Heart left ventricle (tissue), 16 donors: ENCODE measurements around the gene CTSH. TPM values are rescaled to one million over a fixed set of nuclear protein-coding genes. Genes with fewer than 3 reads are reported as not detected.
"Not testable (repeated sequence)": the region's sequence is repeated elsewhere in the genome, so short reads cannot be mapped to it uniquely, and the experiment has no call there.

Experiments used
- ATAC-seq, 4 donors: fragments of 200-7000 bp; cut with Tn5 transposase; one replicate each; pipeline ENCODE4 v1.9.1; 2020 to 2022; ENCODE audit warnings: moderate library complexity in 4 of 4, mild to moderate bottlenecking in 3 of 4, moderate number of reproducible peaks in 1 of 4
- DNase-seq, 5 donors: peaks; one replicate each; pipeline ENCODE4 v3.0.0-alpha.2; 2020
- H3K27ac ChIP-seq, 12 donors: fragments of 200-600 bp; sonication (generic) in 4 of 12; one replicate each; pipeline versions ENCODE4 v1.5.0 to v1.8.0; 2016 to 2022; ENCODE audit warnings: mild to moderate bottlenecking in 2 of 12
- H3K27me3 ChIP-seq, 9 donors: fragments of 200-600 bp; sonication (generic) in 2 of 9; one replicate each; pipeline versions ENCODE4 v1.5.1 to v1.8.0; 2016 to 2022; ENCODE audit warnings: mild to moderate bottlenecking in 3 of 9
- H3K36me3 ChIP-seq, 9 donors: fragments of 200-600 bp; sonication (generic) in 2 of 9; one replicate each; pipeline versions ENCODE4 v1.5.0 to v1.8.0; 2018 to 2022; ENCODE audit warnings: mild to moderate bottlenecking in 2 of 9
- H3K4me1 ChIP-seq, 12 donors: fragments of 200-600 bp; sonication (generic) in 4 of 12; one replicate each; pipeline versions ENCODE4 v1.5.0 to v1.8.0; 2016 to 2022; ENCODE audit warnings: mild to moderate bottlenecking in 3 of 12
- H3K4me3 ChIP-seq, 12 donors: fragments of 200-600 bp; sonication (generic) in 4 of 12; one replicate each; pipeline versions ENCODE4 v1.5.0 to v1.8.0; 2017 to 2022; ENCODE audit warnings: mild to moderate bottlenecking in 9 of 12, moderate library complexity in 4 of 12
- H3K9me3 ChIP-seq, 12 donors: fragments of 200-600 bp; sonication (generic) in 4 of 12; one replicate each; pipeline versions ENCODE4 v1.5.0 to v1.8.0; 2016 to 2022; ENCODE audit warnings: mild to moderate bottlenecking in 1 of 12
- CTCF ChIP-seq, 12 donors: fragments of 200-600 bp; sonication (generic) in 4 of 12; IDR thresholded peaks; one replicate each; pipeline versions ENCODE4 v1.5.0 to v1.8.0; 2018 to 2022; ENCODE audit warnings: antibody characterized with exemption in 12 of 12, mild to moderate bottlenecking in 5 of 12
- POLR2A ChIP-seq, 2 donors: fragments of 450-650 bp; IDR thresholded peaks; one replicate each; pipeline ENCODE4 v1.6.1; 2017; ENCODE audit warnings: antibody characterized with exemption in 2 of 2, mild to moderate bottlenecking in 2 of 2, moderate library complexity in 2 of 2
- WGBS, 4 donors: extraction: QIAGEN DNeasy Blood & Tissue Kit in 2 of 4; methylation state at CpG; one replicate each; pipeline versions ENCODE4 v1.1.5 to v1.1.7; 2013 to 2018; 5-methylcytosine and 5-hydroxymethylcytosine counted together
- intact Hi-C, 10 donors: fragments of 100-400 bp; cut with DNase I; formaldehyde crosslinking; loops; one replicate each; pipeline versions ENCODE4 v1.11.1 to v1.14.2; 2022
- polyA plus RNA-seq, 2 donors: library from polyadenylated mRNA; stranded (reverse); fragments of 200-250 nt; gene quantifications; one replicate each; pipeline ENCODE4 v1.2.3, GENCODE V29; 2013
- total RNA-seq, 9 donors: library from RNA; depleted of rRNA in 2 of 9; stranded (reverse); fragments of >200 nt in 2 of 9; fragmentation: NEBNext Ultra II Directional in 3 of 9; extraction: Animal tissue kit (Norgen Biotek cat#: 25700) in 3 of 9; gene quantifications; one replicate each; pipeline versions ENCODE4 v1.1.0 to v1.2.4, GENCODE V29; 2016 to 2023
- donor health status: ischemic (EF 13 %, LVEDD 7.1; RV severe dilation, severe dysfunction).
- donor health status: healthy with polysubstance abuse.
- donor health status: DM: no; HTN: yes; CAD: no.
- donor health status: DM: no; HTN: no; CAD: no.
- donor health status: ischemic (EF 25% LVEDD 6.9; RV normal size, moderate dysfunction).
- donor health status: ischemic (EF 25% LVEDD 5.7; RV mildly dilated, moderate dysfunction).
- donor health status: healthy.
- donor health status: DM: yes; HTN: yes; CAD: no.
- donor health status: ischemic (EF 35%, LVEDD 5.7; RV mildly dilated, moderate dysfunction).
- donor health status: nonischemic (EF 11% LVEDD 7.7; RV severe dilation, severe dysfunction).
- donor health status: DM: yes; HTN: yes; CAD: no.
- donor health status: PGD.
- donor health status: ischemic (EF 29% LVEDD 5.4; RV normal size, mild dysfunction).
- donor health status: nonischemic (EF 23%, LVEDD 6.1; RV moderate dilation, normal function).

The CTSH gene
- total and polyA plus RNA-seq, 11 donors: 27.8 to 165 (median 82.4) TPM

- Histone ChIP-seq H3K4me1 (peaks cover 3 to 47% (median 38%) of the 10 kb centered on the region in 12 donors), H3K27ac (peak overlapping the region; percentile 96 to 100 (median 100)), H3K36me3 (peaks cover 0 to 2% (median 0%) of the 10 kb centered on the region in 9 donors), H3K27me3 (no peaks in the 10 kb centered on the region), H3K9me3 (no peaks in the 10 kb centered on the region), H3K4me3 (peak overlapping the region; percentile 61 to 100 (median 95))
- intact Hi-C loops: loop anchor here in 5 of 10 donors (5.0 to 10.0 kb wide), 5 partner anchors 48 to 118 kb away; partner anchors contain the start of gene ADAMTS7 (in 3 of the 5)
- WGBS, 4 donors: 0 to 1% (median 1%) methylated on average over 57 to 75 of the region's 75 CpGs
- TF ChIP-seq CTCF (IDR thresholded peaks at IDR 0.05) (peak; percentile 7 to 61 (median 42)), POLR2A (IDR thresholded peaks at IDR 0.05) (peak; percentile 67 to 84)
- peak; percentile 85 to 91 (median 89) for DNase-seq
- peak; percentile 57 to 78 (median 76) for ATAC-seq
These were observed 71.7 kb downstream of the CTSH start for GRCh38 chr15:78872972-78873792.

GRCh38 chr15:78872155-78872971, 72.5 kb downstream of the CTSH start, which contains the start of gene MORF4L1:
TSS of gene MORF4L1 (plus strand) at chr15:78872890. CDS start at chr15:78873018, 128 bp downstream.
- Histone ChIP-seq H3K27ac (peak within 1 kb of the TSS; percentile 96 to 100 (median 100)), H3K36me3 (no peaks in the 10 kb centered on the region), H3K9me3 (no peaks in the 10 kb centered on the region), H3K4me3 (peak within 1 kb of the TSS; percentile 61 to 100 (median 95)), H3K4me1 (peaks cover 0 to 39% (median 30%) of the 10 kb centered on the region in 12 donors), H3K27me3 (no peaks in the 10 kb centered on the region)
- ATAC-seq: peak; percentile 92 to 96 (median 94)
- DNase-seq: peak; percentile 96 to 99 (median 97)
- 6 to 11% (median 9%) methylated on average over 25 to 52 of the region's 52 CpGs for WGBS, 4 donors
- intact Hi-C loops: loop anchor here in 5 of 10 donors (5.0 to 10.0 kb wide), 5 partner anchors 48 to 118 kb away; partner anchors contain the start of gene ADAMTS7 (in 3 of the 5)
- TF ChIP-seq POLR2A (IDR thresholded peaks at IDR 0.05): no peak

DNA sequence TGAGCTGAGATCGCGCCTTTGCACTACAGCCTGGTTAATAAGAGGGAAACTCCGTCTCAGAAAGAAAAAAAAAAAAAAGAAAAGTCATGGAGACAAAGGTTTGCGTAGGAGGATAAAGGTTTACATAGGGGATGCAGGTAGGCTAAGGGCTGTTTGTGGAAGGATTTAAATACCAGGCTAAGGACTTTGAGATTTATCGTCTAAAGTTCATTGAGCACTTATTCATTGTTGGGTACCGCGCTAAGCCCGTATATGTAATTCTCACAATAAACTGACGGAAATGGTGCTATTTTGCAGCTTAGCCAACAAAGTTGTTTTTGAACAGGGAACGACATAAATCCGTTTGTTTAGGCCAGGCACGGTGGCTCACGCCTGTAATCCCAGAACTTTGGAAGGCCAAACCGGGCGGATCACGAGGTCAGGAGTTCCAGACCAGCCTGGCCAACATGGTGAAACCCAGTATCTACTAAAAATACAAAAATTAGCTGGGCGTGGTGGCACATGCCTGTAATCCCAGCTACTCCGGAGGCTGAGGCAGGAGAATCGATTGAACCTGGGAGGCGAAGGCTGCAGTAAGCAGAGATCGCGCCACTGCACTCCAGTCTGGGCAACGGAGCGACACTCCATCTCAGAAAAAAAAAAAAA, 73.2 kb downstream of the CTSH start:
- 88 to 92% (median 89%) methylated on average over 24 of the region's 24 CpGs for WGBS, 4 donors
- ATAC-seq, H3K36me3 ChIP-seq, DNase-seq, H3K27me3 ChIP-seq, H3K9me3 ChIP-seq: not testable (repeated sequence)
- intact Hi-C loops: loop anchor here in 6 of 10 donors (2.0 to 10.0 kb wide), 6 partner anchors 47 to 117 kb away; partner anchors contain the start of gene ADAMTS7 (in 4 of the 6)
- Histone ChIP-seq H3K4me3 (peak overlapping the region in 6 of 12 donors; percentile 64 to 100 (median 92)), H3K4me1 (peaks cover 0 to 31% (median 23%) of the 10 kb centered on the region in 12 donors), H3K27ac (peak overlapping the region in 8 of 12 donors; percentile 75 to 100 (median 100))

Other genes starting within 250 kb of the CTSH start
- gene ADAMTS7, start 133.6 kb downstream of the CTSH start, total RNA-seq: 10 to 100 TPM in 6 of 9 donors, 1 to 10 TPM in 3; 8.0 to 29.9 (median 13.9) TPM
- 10 to 100 TPM in 1 of 2 donors, 1 to 10 TPM in 1; 5.0 to 18.6 TPM for gene ADAMTS7, start 133.6 kb downstream of the CTSH start, polyA plus RNA-seq
- 100 to 1,000 TPM; 260 to 384 (median 328) TPM for gene MORF4L1, start 72.2 kb downstream of the CTSH start, total RNA-seq
- gene MORF4L1, start 72.2 kb downstream of the CTSH start, polyA plus RNA-seq: 100 to 1,000 TPM; 162 to 549 TPM
- gene RASGRF1, start 145.7 kb upstream of the CTSH start, total RNA-seq: under 1 TPM in 3 of 9 donors, not detected in 6; 0.12 to 0.40 (median 0.25) TPM
- gene RASGRF1, start 145.7 kb upstream of the CTSH start, polyA plus RNA-seq: not detected